Activated T-helper 2 cell treated with anti-CD3 and anti-CD28 coated beads, Interferon-gamma antibody, Interleukin-2, Interleukin-4, amounts not matched to agents 10 μg/mL and 5 μg/mL and 100 μg/mL, durations not matched to agents 14 hours and 24 hours and 36 hours (primary cell): Measurements from ENCODE around the gene CCDC190. TPM values are rescaled to one million over a fixed set of nuclear protein-coding genes. Genes with fewer than 3 reads are reported as not detected.

Source experiments
- DNase-seq: peaks from one replicate; pipeline ENCODE4 v3.0.0; 2021; ENCODE audit warnings: low spot score
- H3K27ac Mint-ChIP-seq: one replicate; pipeline ENCODE4 v1.8.0; 2021; ENCODE audit warnings: mixed read lengths
- H3K27me3 Mint-ChIP-seq: one replicate; pipeline ENCODE4 v1.8.0; 2021; ENCODE audit warnings: low read depth, mixed read lengths
- H3K36me3 Mint-ChIP-seq: one replicate; pipeline ENCODE4 v1.8.0; 2021; ENCODE audit warnings: low read depth, mixed read lengths
- H3K4me1 Mint-ChIP-seq: one replicate; pipeline ENCODE4 v1.8.0; 2021; ENCODE audit warnings: low read depth, mixed read lengths
- H3K4me3 Mint-ChIP-seq: one replicate; pipeline ENCODE4 v1.8.0; 2021; ENCODE audit warnings: low read depth, mild to moderate bottlenecking, moderate library complexity, mixed read lengths
- H3K9me3 Mint-ChIP-seq: one replicate; pipeline ENCODE4 v1.8.0; 2021; ENCODE audit warnings: mixed read lengths
- intact Hi-C: fragments of 100-400 bp; cut with micrococcal nuclease; formaldehyde crosslinking; loops from one replicate; pipeline ENCODE4 v1.15.1; 2023
- total RNA-seq: library from RNA; stranded (reverse); gene quantifications from 2 replicates; pipeline ENCODE4 v1.2.3, GENCODE V29; 2022

Gene CCDC190, protein sequence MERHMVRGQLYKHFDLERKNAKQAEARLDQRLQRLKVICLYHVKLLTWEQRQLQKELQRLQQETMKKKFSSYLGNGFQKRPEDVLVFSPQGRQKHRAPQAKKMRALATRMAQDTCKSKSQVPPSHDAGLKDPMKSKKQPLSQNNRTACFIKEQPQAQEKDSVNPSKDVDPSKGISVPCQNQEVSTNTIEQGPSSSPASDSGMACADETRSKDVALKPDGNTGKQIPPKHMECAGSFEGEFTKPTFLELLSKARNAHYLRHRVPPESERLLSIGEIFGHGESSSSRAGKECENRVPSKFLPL
- total RNA-seq: not detected in 2 replicates

- Mint-ChIP-seq H3K27me3 (peaks cover 25% of the 10 kb centered on the region), H3K36me3 (no peaks in the 10 kb centered on the region), H3K27ac (no peak within 1 kb of the TSS), H3K4me3 (no peak within 1 kb of the TSS), H3K4me1 (no peaks in the 10 kb centered on the region), H3K9me3 (no peaks in the 10 kb centered on the region)
- intact Hi-C loops: no loop called here
- DNase-seq: no peak
Observed at GRCh38 chr1:162861101-162861500, at the start of gene CCDC190. Gene CCDC190, minus strand, starts transcription at chr1:162861175. Its CDS starts 1,529 bp downstream, at chr1:162859646.

DNA sequence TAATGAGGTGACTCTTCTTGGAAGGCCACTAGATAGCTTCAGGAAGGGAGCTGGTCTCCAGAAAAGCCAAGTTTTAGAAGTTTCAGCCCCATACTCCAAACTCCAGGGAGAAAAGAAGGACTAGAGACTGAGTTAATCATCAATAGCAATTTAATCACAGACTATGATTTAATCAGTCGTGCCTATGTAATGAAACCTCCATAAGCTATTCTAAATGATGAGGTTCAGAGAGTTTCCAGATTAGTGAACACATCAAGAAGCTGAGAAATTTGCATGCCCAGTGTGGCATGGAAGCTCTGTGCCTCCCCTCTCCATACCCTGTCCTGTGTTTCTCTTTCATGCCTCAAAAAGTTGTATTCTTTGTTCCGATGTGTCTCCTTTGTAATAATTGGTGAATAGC lies 49.2 kb upstream of the CCDC190 start:
- no peak overlapping the region for H3K27ac Mint-ChIP-seq
- H3K27me3 Mint-ChIP-seq: no peaks in the 10 kb centered on the region
- H3K9me3 Mint-ChIP-seq: peaks cover 5% of the 10 kb centered on the region
- DNase-seq: no peak
- intact Hi-C loops: no loop called here
- no peak overlapping the region for H3K4me3 Mint-ChIP-seq
- no peaks in the 10 kb centered on the region for H3K36me3 Mint-ChIP-seq
- H3K4me1 Mint-ChIP-seq: no peaks in the 10 kb centered on the region

- intact Hi-C loops: no loop called here
- peaks cover 1% of the 10 kb centered on the region for H3K27me3 Mint-ChIP-seq
- H3K4me1 Mint-ChIP-seq: no peaks in the 10 kb centered on the region
- H3K36me3 Mint-ChIP-seq: no peaks in the 10 kb centered on the region
- DNase-seq: no peak
- no peak overlapping the region for H3K4me3 Mint-ChIP-seq
- H3K27ac Mint-ChIP-seq: no peak overlapping the region
- H3K9me3 Mint-ChIP-seq: peaks cover 5% of the 10 kb centered on the region
Observed at GRCh38 chr1:162908780-162909179, 47.8 kb upstream of the CCDC190 start.

GRCh38 chr1:162908236-162908635 lies 47.3 kb upstream of the CCDC190 start:
- H3K36me3 Mint-ChIP-seq: no peaks in the 10 kb centered on the region
- no peak overlapping the region for H3K4me3 Mint-ChIP-seq
- no peaks in the 10 kb centered on the region for H3K4me1 Mint-ChIP-seq
- no peak overlapping the region for H3K27ac Mint-ChIP-seq
- H3K27me3 Mint-ChIP-seq: peaks cover 6% of the 10 kb centered on the region
- intact Hi-C loops: no loop called here
- H3K9me3 Mint-ChIP-seq: peaks cover 5% of the 10 kb centered on the region
- no peak for DNase-seq

DNA sequence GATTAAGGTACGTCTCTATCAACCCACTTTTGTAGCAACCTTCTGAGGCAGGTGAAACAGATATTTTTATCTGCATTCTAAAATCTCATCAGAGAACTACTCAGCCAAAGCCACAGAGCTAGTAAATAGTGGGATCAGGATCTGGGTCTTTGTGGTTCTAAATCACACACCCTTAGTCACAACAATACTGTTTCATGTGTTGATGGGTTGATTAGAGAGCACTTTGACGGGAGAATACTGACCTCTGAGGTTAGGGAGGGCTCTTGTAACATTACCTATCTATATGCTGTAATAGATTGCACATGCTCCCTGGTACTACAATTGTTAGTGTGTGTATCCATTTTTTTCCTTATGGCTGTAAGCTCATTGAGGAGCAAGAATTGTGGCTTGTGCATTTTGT lies 45.5 kb upstream of the CCDC190 start:
- DNase-seq: no peak
- H3K4me1 Mint-ChIP-seq: no peaks in the 10 kb centered on the region
- no peaks in the 10 kb centered on the region for H3K9me3 Mint-ChIP-seq
- no peaks in the 10 kb centered on the region for H3K36me3 Mint-ChIP-seq
- H3K4me3 Mint-ChIP-seq: no peak overlapping the region
- peaks cover 6% of the 10 kb centered on the region for H3K27me3 Mint-ChIP-seq
- intact Hi-C loops: no loop called here
- H3K27ac Mint-ChIP-seq: no peak overlapping the region

- Mint-ChIP-seq H3K4me3 (no peak overlapping the region), H3K9me3 (no peaks in the 10 kb centered on the region), H3K27me3 (peaks cover 6% of the 10 kb centered on the region), H3K36me3 (no peaks in the 10 kb centered on the region), H3K27ac (no peak overlapping the region), H3K4me1 (no peaks in the 10 kb centered on the region)
- intact Hi-C loops: no loop called here
- DNase-seq: no peak
Observed at GRCh38 chr1:162905174-162906158, 44.5 kb upstream of the CCDC190 start.

DNA sequence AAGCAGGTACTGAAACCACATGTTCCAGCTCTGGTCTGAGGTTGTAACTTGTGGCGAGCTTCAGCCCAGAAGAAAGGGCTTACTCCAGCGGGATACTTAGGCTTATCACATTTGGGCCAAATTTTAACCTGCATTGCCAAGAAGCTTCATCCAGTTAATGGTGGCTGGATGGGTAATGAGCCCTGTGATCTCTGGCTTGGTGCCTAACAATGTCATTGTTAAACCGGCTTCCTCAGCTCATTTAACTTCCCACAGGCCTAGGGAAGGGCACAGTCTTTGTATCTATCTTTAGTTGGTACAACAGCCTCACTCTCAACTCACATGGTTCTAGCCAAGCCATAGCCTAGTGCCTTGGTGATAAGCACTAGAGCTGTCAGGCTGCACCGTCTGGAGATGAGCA lies 43.6 kb upstream of the CCDC190 start:
- no peaks in the 10 kb centered on the region for H3K36me3 Mint-ChIP-seq
- no peaks in the 10 kb centered on the region for H3K4me1 Mint-ChIP-seq
- H3K9me3 Mint-ChIP-seq: no peaks in the 10 kb centered on the region
- no peak for DNase-seq
- H3K27me3 Mint-ChIP-seq: peaks cover 6% of the 10 kb centered on the region
- no peak overlapping the region for H3K27ac Mint-ChIP-seq
- intact Hi-C loops: no loop called here
- no peak overlapping the region for H3K4me3 Mint-ChIP-seq

DNA sequence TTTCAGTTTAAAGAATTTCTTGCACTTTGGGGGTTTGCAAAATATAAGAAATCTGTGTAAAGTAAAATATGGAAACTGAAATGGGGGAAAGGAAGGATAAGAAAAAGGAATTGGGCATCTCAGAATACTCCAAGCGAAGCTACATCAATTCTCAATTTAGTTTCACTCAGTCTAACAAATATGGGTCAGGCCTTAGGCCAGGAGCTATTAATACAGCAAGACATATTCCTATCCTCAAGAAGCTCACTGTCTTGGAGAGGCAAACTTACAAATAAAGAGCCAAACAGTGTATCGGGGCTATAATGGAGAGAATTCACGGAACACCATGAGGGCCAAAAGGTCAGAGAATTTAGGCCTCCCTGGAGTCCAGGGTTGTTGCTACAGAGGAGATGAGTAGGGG lies 43.0 kb upstream of the CCDC190 start:
- no peaks in the 10 kb centered on the region for H3K4me1 Mint-ChIP-seq
- no peaks in the 10 kb centered on the region for H3K36me3 Mint-ChIP-seq
- no peak overlapping the region for H3K4me3 Mint-ChIP-seq
- no peaks in the 10 kb centered on the region for H3K9me3 Mint-ChIP-seq
- peaks cover 6% of the 10 kb centered on the region for H3K27me3 Mint-ChIP-seq
- intact Hi-C loops: no loop called here
- no peak overlapping the region for H3K27ac Mint-ChIP-seq
- no peak for DNase-seq

DNA sequence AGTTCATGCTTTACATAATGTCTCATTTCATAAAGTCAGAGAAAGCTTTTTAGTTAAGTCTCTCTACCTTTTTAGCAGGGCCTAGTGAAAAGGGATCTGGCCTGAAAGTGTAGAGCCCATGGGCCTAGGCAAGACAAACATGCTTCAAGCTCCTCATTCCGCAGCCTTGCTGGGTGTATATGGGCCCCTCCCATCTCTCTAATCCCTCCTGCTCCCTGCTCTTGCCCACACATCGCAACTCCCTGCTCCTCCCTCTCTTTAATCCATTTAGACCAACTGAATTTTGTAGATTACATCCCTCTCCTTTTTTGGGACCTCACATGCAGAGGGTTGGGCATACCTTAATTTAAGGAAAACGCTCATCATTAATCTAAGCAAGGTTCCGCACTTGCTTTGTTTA lies 42.3 kb upstream of the CCDC190 start:
- Mint-ChIP-seq H3K4me1 (no peaks in the 10 kb centered on the region), H3K36me3 (no peaks in the 10 kb centered on the region), H3K9me3 (no peaks in the 10 kb centered on the region), H3K27ac (no peak overlapping the region), H3K27me3 (peaks cover 6% of the 10 kb centered on the region), H3K4me3 (no peak overlapping the region)
- intact Hi-C loops: no loop called here
- no peak for DNase-seq

DNA sequence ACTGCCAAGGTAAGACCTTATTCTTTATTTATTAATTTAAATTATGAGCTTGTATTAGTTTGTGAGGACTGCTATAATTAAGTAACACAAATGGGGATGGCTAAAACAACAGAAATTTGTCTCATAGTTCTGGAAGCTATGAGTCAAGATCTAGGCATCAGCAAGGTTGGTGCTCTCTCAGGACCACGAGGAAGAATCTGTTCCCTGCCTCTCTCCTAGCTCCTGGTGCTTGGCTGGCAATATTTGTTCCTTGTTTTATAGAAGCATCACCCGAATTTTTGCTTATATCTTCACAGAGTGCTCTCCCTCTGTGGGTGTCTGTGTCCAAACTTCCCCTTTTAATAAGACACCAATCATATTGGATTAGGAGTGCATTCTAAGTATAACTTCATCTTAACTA lies 41.4 kb upstream of the CCDC190 start:
- intact Hi-C loops: no loop called here
- no peaks in the 10 kb centered on the region for H3K9me3 Mint-ChIP-seq

DNA sequence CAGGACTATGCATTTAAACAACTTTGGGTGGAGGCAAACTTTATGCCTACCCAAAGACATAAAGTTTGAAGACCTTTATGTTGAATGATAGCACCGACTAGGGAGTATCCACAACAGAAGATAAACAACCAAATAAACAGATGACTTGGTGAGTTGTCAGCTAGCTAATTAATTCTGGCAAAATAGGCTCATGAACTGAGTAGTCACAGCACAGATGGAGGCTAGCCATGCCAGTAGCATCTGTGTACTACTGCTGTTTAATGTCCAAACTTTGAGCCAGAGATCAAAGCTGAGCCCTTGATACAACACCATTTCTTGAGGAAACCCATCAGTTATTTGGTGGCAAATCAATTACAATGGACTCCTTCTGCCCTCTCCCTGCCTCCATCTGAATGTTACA lies 40.3 kb upstream of the CCDC190 start:
- no peaks in the 10 kb centered on the region for H3K4me1 Mint-ChIP-seq
- H3K9me3 Mint-ChIP-seq: no peaks in the 10 kb centered on the region
- no peak overlapping the region for H3K4me3 Mint-ChIP-seq
- peaks cover 6% of the 10 kb centered on the region for H3K27me3 Mint-ChIP-seq
- intact Hi-C loops: no loop called here
- no peak overlapping the region for H3K27ac Mint-ChIP-seq
- no peaks in the 10 kb centered on the region for H3K36me3 Mint-ChIP-seq
- DNase-seq: no peak

More for the DNA sequence above, 41.4 kb upstream of the CCDC190 start:
- no peak overlapping the region for H3K27ac Mint-ChIP-seq
- no peak for DNase-seq
- H3K4me3 Mint-ChIP-seq: no peak overlapping the region
- H3K36me3 Mint-ChIP-seq: no peaks in the 10 kb centered on the region
- no peaks in the 10 kb centered on the region for H3K4me1 Mint-ChIP-seq
- peaks cover 6% of the 10 kb centered on the region for H3K27me3 Mint-ChIP-seq

DNA sequence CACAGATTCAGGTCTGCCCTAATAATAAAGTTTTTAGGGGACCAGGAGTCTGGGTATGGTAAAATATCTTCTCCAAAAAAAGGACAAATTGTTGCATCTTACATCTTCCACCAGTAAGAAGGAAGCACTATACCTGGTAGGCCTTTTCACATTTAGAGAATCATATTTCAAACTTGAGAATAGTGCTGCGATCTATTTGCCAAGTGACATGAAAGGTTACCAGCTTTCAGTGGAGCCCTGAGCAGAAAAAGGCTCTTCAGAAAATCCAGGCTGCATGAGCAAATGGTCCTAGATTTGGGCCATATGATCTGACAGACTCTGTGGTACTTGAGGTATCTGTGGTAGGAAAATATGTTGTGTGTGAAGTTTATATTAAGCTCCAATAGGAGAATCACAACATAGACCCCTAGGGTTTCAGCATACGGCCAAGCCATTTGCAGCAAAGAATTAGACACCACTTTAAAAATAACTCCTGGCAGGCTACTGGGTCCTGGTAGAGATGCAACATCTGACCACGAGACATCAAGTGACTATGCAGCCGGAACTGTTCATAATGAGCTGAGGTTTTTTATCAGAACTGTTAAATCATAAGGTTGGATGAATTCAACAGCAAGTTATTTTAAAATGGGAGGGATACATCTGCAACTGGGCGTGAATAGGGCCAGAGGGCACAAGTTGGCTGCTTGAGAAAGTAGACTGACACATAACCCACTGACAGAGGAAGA lies 38.6 kb upstream of the CCDC190 start:
- no peak overlapping the region for H3K27ac Mint-ChIP-seq

GRCh38 chr1:162893612-162893908 lies 32.6 kb upstream of the CCDC190 start:
- Mint-ChIP-seq H3K4me1 (no peaks in the 10 kb centered on the region), H3K36me3 (no peaks in the 10 kb centered on the region), H3K4me3 (no peak overlapping the region), H3K9me3 (no peaks in the 10 kb centered on the region), H3K27me3 (peaks cover 6% of the 10 kb centered on the region), H3K27ac (no peak overlapping the region)
- intact Hi-C loops: no loop called here
- DNase-seq: no peak

More for the DNA sequence above, 38.6 kb upstream of the CCDC190 start:
- H3K27me3 Mint-ChIP-seq: peaks cover 9% of the 10 kb centered on the region
- H3K4me1 Mint-ChIP-seq: no peaks in the 10 kb centered on the region
- DNase-seq: no peak
- intact Hi-C loops: no loop called here
- H3K36me3 Mint-ChIP-seq: no peaks in the 10 kb centered on the region
- no peak overlapping the region for H3K4me3 Mint-ChIP-seq
- H3K9me3 Mint-ChIP-seq: no peaks in the 10 kb centered on the region
